GM12878 (cell line): ENCODE measurements around the gene CABLES1.

ENCODE experiments used
- CEBPB ChIP-seq, 2 experiments: fragments of 150-350 bp in 1 of 2; IDR thresholded peaks; 2 replicates each; pipeline ENCODE4 v1.6.1; 2012 to 2014; ENCODE audit warnings: low read depth in 2 of 2, low read length in 2 of 2, borderline replicate concordance in 1 of 2, inconsistent platforms in 1 of 2
- CREB1 ChIP-seq: IDR thresholded peaks from 2 replicates; pipeline ENCODE4 v1.6.1; 2012; ENCODE audit warnings: low read depth, mild to moderate bottlenecking, inconsistent platforms
- POLR2A ChIP-seq: IDR thresholded peaks from 2 replicates; pipeline ENCODE4 v1.6.1; 2011; ENCODE audit warnings: low read depth, mild to moderate bottlenecking, low read length
- RCOR1 ChIP-seq: conservative IDR thresholded peaks from 2 replicates; pipeline ENCODE4 v1.6.1; 2012; ENCODE audit warnings: low read depth, low read length, improper control_type of control experiment
- TF ChIP-seq, protein P1 (sequence below), 3 experiments: IDR thresholded peaks in 2 of 3; conservative IDR thresholded peaks in 1 of 3; 2 replicates each; pipeline ENCODE4 v1.5.1; 2011; ENCODE audit warnings: low read depth in 3 of 3, low read length in 3 of 3, mild to moderate bottlenecking in 3 of 3, control low read depth in 2 of 3, moderate library complexity in 2 of 3, inconsistent platforms in 1 of 3, mixed read lengths in 1 of 3; ENCODE audit not compliant: control insufficient read depth in 2 of 3, insufficient read depth in 1 of 3; ENCODE audit errors: extremely low read depth in 1 of 3
- TF ChIP-seq, protein P2 (sequence below): fragments of 450-650 bp; conservative IDR thresholded peaks from 2 replicates; pipeline ENCODE4 v1.6.1; 2017; ENCODE audit warnings: mild to moderate bottlenecking, moderate library complexity
- TF ChIP-seq, protein P3 (sequence below): IDR thresholded peaks from 2 replicates; pipeline ENCODE4 v1.6.1; 2011; ENCODE audit warnings: borderline replicate concordance, low read depth, mild to moderate bottlenecking, moderate library complexity, low read length; ENCODE audit not compliant: insufficient read depth, poor library complexity, severe bottlenecking
- TF ChIP-seq, protein P4 (sequence below): IDR thresholded peaks from 2 replicates; pipeline ENCODE4 v1.6.1; 2012; ENCODE audit warnings: low read length, inconsistent platforms

DNA sequence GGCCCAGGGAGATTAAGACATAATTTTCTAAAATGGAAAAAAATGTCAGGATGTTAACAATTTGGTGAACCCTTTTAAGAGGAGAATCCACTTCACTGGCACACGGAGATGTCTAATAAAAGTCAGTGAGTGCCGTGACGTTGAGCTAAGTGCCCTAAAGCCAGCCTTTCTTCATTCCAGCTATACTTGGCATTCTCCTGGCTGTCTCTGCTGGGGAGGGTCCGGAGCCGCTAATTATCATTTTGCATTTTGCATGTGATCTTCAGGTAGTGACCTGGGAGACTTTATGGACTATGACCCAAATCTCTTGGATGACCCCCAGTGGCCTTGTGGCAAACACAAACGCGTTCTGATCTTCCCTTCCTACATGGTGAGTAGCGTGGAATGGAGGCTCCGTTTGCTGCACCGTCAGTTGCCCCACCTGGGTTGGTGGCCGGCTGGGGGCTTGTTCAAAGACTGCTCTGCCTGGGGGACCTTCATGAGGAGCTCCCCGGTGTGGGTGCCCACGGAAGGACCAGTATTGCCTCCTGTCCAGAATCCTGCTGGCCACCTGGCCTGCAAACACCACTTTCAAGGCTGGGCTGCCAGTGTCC, 101.7 kb downstream of the CABLES1 start:
- TF ChIP-seq, protein P1, sequence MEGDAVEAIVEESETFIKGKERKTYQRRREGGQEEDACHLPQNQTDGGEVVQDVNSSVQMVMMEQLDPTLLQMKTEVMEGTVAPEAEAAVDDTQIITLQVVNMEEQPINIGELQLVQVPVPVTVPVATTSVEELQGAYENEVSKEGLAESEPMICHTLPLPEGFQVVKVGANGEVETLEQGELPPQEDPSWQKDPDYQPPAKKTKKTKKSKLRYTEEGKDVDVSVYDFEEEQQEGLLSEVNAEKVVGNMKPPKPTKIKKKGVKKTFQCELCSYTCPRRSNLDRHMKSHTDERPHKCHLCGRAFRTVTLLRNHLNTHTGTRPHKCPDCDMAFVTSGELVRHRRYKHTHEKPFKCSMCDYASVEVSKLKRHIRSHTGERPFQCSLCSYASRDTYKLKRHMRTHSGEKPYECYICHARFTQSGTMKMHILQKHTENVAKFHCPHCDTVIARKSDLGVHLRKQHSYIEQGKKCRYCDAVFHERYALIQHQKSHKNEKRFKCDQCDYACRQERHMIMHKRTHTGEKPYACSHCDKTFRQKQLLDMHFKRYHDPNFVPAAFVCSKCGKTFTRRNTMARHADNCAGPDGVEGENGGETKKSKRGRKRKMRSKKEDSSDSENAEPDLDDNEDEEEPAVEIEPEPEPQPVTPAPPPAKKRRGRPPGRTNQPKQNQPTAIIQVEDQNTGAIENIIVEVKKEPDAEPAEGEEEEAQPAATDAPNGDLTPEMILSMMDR (IDR thresholded peaks at IDR 0.05 in 2 of 3, conservative IDR thresholded peaks at IDR 0.05 in 1 of 3; ENCODE audit: control insufficient read depth in 2 of 3, extremely low read depth in 1 of 3, insufficient read depth in 1 of 3, low read depth in 3 of 3, low read length in 3 of 3) = no peak
- TF ChIP-seq CREB1 (no peak), POLR2A (no peak), RCOR1 (no peak), CEBPB (IDR thresholded peaks at IDR 0.05; ENCODE audit: borderline replicate concordance in 1 of 2, low read depth in 2 of 2, low read length in 2 of 2) (no peak)
- TF ChIP-seq, protein P2, sequence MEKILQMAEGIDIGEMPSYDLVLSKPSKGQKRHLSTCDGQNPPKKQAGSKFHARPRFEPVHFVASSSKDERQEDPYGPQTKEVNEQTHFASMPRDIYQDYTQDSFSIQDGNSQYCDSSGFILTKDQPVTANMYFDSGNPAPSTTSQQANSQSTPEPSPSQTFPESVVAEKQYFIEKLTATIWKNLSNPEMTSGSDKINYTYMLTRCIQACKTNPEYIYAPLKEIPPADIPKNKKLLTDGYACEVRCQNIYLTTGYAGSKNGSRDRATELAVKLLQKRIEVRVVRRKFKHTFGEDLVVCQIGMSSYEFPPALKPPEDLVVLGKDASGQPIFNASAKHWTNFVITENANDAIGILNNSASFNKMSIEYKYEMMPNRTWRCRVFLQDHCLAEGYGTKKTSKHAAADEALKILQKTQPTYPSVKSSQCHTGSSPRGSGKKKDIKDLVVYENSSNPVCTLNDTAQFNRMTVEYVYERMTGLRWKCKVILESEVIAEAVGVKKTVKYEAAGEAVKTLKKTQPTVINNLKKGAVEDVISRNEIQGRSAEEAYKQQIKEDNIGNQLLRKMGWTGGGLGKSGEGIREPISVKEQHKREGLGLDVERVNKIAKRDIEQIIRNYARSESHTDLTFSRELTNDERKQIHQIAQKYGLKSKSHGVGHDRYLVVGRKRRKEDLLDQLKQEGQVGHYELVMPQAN = no peak
- TF ChIP-seq, protein P3, sequence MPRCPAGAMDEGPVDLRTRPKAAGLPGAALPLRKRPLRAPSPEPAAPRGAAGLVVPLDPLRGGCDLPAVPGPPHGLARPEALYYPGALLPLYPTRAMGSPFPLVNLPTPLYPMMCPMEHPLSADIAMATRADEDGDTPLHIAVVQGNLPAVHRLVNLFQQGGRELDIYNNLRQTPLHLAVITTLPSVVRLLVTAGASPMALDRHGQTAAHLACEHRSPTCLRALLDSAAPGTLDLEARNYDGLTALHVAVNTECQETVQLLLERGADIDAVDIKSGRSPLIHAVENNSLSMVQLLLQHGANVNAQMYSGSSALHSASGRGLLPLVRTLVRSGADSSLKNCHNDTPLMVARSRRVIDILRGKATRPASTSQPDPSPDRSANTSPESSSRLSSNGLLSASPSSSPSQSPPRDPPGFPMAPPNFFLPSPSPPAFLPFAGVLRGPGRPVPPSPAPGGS = no peak
- TF ChIP-seq, protein P4, sequence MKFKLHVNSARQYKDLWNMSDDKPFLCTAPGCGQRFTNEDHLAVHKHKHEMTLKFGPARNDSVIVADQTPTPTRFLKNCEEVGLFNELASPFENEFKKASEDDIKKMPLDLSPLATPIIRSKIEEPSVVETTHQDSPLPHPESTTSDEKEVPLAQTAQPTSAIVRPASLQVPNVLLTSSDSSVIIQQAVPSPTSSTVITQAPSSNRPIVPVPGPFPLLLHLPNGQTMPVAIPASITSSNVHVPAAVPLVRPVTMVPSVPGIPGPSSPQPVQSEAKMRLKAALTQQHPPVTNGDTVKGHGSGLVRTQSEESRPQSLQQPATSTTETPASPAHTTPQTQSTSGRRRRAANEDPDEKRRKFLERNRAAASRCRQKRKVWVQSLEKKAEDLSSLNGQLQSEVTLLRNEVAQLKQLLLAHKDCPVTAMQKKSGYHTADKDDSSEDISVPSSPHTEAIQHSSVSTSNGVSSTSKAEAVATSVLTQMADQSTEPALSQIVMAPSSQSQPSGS = no peak
